ENCODE results near the gene DCXR.

GRCh38 chr17:82023447-82024241, 13.9 kb downstream of the DCXR start:
- no peak for TF ChIP-seq CTCF (IDR thresholded peaks at IDR 0.05; ENCODE audit: low read length)
- TF ChIP-seq EZH2 (IDR thresholded peaks at IDR 0.05; ENCODE audit: borderline replicate concordance, low read length) = no peak

Data from OCI-LY1 (cell line).